Activated CD8-positive, alpha-beta memory T cell treated with anti-CD3 and anti-CD28 coated beads, Interleukin-2, amount 50 U/mL, for 24 hours (primary cell): ENCODE results near the gene NDST1.
"Not testable (repeated sequence)": the region's sequence is repeated elsewhere in the genome, so short reads cannot be mapped to it uniquely, and the experiment has no call there.

Experiments
- DNase-seq: peaks from one replicate; pipeline ENCODE4 v3.0.0-alpha.2; 2020; ENCODE audit errors: extremely low read depth

NDST1 gene

GRCh38 chr5:150507474-150508276, at the start of gene NDST1:
Gene NDST1, plus strand, starts transcription at chr5:150508131. Its CDS starts 13,124 bp downstream, at chr5:150521255.
- DNase-seq = no peak

GRCh38 chr5:150458802-150459557, 49.0 kb upstream of the NDST1 start:
- DNase-seq = peak; percentile 79

- no peak for DNase-seq
Measured at GRCh38 chr5:150460781-150461180, 47.1 kb upstream of the NDST1 start.

GRCh38 chr5:150461231-150461630, 46.7 kb upstream of the NDST1 start:
- DNase-seq = no peak

- DNase-seq = no peak
Measured at GRCh38 chr5:150464554-150465012, 43.3 kb upstream of the NDST1 start.

GRCh38 chr5:150465927-150466326, 42.0 kb upstream of the NDST1 start:
- no peak for DNase-seq

GRCh38 chr5:150468206-150468605, 39.7 kb upstream of the NDST1 start:
- DNase-seq = no peak

GRCh38 chr5:150469718-150470469, 38.0 kb upstream of the NDST1 start:
- DNase-seq = no peak

- DNase-seq = no peak
Measured at GRCh38 chr5:150473673-150474358, 34.1 kb upstream of the NDST1 start.

GRCh38 chr5:150476568-150476967, 31.4 kb upstream of the NDST1 start:
- DNase-seq = not testable (repeated sequence)

- no peak for DNase-seq
Measured at GRCh38 chr5:150479416-150479815, 28.5 kb upstream of the NDST1 start.

- DNase-seq = no peak
Measured at GRCh38 chr5:150481708-150481965, 26.3 kb upstream of the NDST1 start.

GRCh38 chr5:150481972-150482406, 25.9 kb upstream of the NDST1 start:
- DNase-seq = no peak

GRCh38 chr5:150484964-150485692, 22.8 kb upstream of the NDST1 start:
- no peak for DNase-seq

GRCh38 chr5:150485693-150486401, 22.1 kb upstream of the NDST1 start:
- no peak for DNase-seq

GRCh38 chr5:150486402-150487198, 21.3 kb upstream of the NDST1 start:
- no peak for DNase-seq

GRCh38 chr5:150487199-150488061, 20.5 kb upstream of the NDST1 start:
- DNase-seq = no peak

GRCh38 chr5:150488519-150489359, 19.2 kb upstream of the NDST1 start:
- no peak for DNase-seq
